LNCaP clone FGC (cell line): ENCODE measurements around the gene ADCYAP1.

ENCODE experiments used
- DNase-seq: peaks from one replicate; pipeline ENCODE4 v3.0.0-alpha.2; 2011; ENCODE audit warnings: low read depth
- H3K4me3 ChIP-seq: 2 replicates; pipeline ENCODE4 v1.5.1; 2011; ENCODE audit warnings: mild to moderate bottlenecking, low read depth, low read length, control low read depth
- TF ChIP-seq, protein P1 (sequence below): IDR thresholded peaks from 2 replicates; pipeline ENCODE4 v1.5.1; 2012; ENCODE audit warnings: mild to moderate bottlenecking; ENCODE audit not compliant: control insufficient read depth, insufficient read depth; ENCODE audit errors: extremely low read depth

Gene ADCYAP1

GRCh38 chr18:955384-956066 is 50.9 kb downstream of the ADCYAP1 start:
- no peak overlapping the region for H3K4me3 ChIP-seq
- TF ChIP-seq, protein P1, sequence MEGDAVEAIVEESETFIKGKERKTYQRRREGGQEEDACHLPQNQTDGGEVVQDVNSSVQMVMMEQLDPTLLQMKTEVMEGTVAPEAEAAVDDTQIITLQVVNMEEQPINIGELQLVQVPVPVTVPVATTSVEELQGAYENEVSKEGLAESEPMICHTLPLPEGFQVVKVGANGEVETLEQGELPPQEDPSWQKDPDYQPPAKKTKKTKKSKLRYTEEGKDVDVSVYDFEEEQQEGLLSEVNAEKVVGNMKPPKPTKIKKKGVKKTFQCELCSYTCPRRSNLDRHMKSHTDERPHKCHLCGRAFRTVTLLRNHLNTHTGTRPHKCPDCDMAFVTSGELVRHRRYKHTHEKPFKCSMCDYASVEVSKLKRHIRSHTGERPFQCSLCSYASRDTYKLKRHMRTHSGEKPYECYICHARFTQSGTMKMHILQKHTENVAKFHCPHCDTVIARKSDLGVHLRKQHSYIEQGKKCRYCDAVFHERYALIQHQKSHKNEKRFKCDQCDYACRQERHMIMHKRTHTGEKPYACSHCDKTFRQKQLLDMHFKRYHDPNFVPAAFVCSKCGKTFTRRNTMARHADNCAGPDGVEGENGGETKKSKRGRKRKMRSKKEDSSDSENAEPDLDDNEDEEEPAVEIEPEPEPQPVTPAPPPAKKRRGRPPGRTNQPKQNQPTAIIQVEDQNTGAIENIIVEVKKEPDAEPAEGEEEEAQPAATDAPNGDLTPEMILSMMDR: no peak
- DNase-seq: no peak

GRCh38 chr18:957829-958228 is 53.2 kb downstream of the ADCYAP1 start:
- DNase-seq: no peak
- TF ChIP-seq, protein P1: no peak
- no peak overlapping the region for H3K4me3 ChIP-seq

GRCh38 chr18:959854-960253 is 55.2 kb downstream of the ADCYAP1 start:
- no peak overlapping the region for H3K4me3 ChIP-seq
- TF ChIP-seq, protein P1: no peak
- no peak for DNase-seq
